Neural cell (in vitro differentiated cells): Measurements from ENCODE around the gene CNTNAP2. TPM values are rescaled to one million over a fixed set of nuclear protein-coding genes. Genes with fewer than 3 reads are reported as not detected.

ENCODE experiments used
- H2AFZ ChIP-seq: fragments of 200-600, 300-800 bp; sonication (generic), shearing (Covaris generic); 2 replicates; pipeline ENCODE4 v1.6.0; 2014; ENCODE audit warnings: low read depth, mild to moderate bottlenecking, antibody characterized with exemption, low read length, moderate library complexity
- H3F3A ChIP-seq: fragments of 200-600 bp; shearing (Covaris generic); 2 replicates; pipeline ENCODE4 v1.6.1; 2016; ENCODE audit warnings: mild to moderate bottlenecking, moderate library complexity, mixed read lengths, antibody characterized with exemption, low read length; ENCODE audit not compliant: insufficient read depth, poor library complexity, severe bottlenecking
- H3K27ac ChIP-seq: fragments of 200-600, 300-800 bp; sonication (generic), shearing (Covaris generic); 2 replicates; pipeline ENCODE4 v1.5.1; 2014; ENCODE audit warnings: mild to moderate bottlenecking, low read length, moderate library complexity
- H3K27me3 ChIP-seq: fragments of 300-800, 200-600 bp; sonication (generic), shearing (Covaris generic); 2 replicates; pipeline ENCODE4 v1.6.0; 2014; ENCODE audit warnings: mild to moderate bottlenecking, low read depth, low read length, moderate library complexity; ENCODE audit not compliant: insufficient read depth
- H3K36me3 ChIP-seq: fragments of 300-800, 200-600 bp; sonication (generic), shearing (Covaris generic); 2 replicates; pipeline ENCODE4 v1.5.1; 2014; ENCODE audit warnings: mild to moderate bottlenecking, antibody characterized with exemption, low read length, moderate library complexity; ENCODE audit not compliant: insufficient read depth
- H3K4me2 ChIP-seq: fragments of 300-800, 200-600 bp; sonication (generic), shearing (Covaris generic); 2 replicates; pipeline ENCODE4 v1.6.0; 2014; ENCODE audit warnings: mild to moderate bottlenecking, low read length
- H3K4me3 ChIP-seq: fragments of 300-800, 200-600 bp; sonication (generic), shearing (Covaris generic); 2 replicates; pipeline ENCODE4 v1.5.1; 2014; ENCODE audit warnings: mild to moderate bottlenecking, low read length, moderate library complexity
- H3K79me2 ChIP-seq: fragments of 200-600 bp; shearing (Covaris generic); replicated peaks from 2 replicates; pipeline ENCODE4 v1.6.0; 2014; ENCODE audit warnings: mild to moderate bottlenecking, low read length, moderate library complexity; ENCODE audit not compliant: insufficient read depth
- H3K9ac ChIP-seq: fragments of 300-800, 200-600 bp; sonication (generic), shearing (Covaris generic); 2 replicates; pipeline ENCODE4 v1.6.1; 2016; ENCODE audit warnings: mild to moderate bottlenecking, low read length, mixed read lengths
- H3K9me2 ChIP-seq: fragments of 200-600 bp; shearing (Covaris generic); 2 replicates; pipeline ENCODE4 v1.6.1; 2016; ENCODE audit warnings: mild to moderate bottlenecking, low read length, mixed read lengths; ENCODE audit not compliant: insufficient read depth
- H3K9me3 ChIP-seq: fragments of 200-600, 300-800 bp; sonication (generic), shearing (Covaris generic); 2 replicates; pipeline ENCODE4 v1.6.1; 2016; ENCODE audit warnings: mild to moderate bottlenecking, mixed run types, low read length, moderate library complexity, mixed read lengths
- H4K20me1 ChIP-seq: fragments of 200-600 bp; shearing (Covaris generic); 2 replicates; pipeline ENCODE4 v1.6.1; 2016; ENCODE audit warnings: mild to moderate bottlenecking, mixed run types; ENCODE audit not compliant: insufficient read depth
- CTCF ChIP-seq: fragments of 450-650 bp; IDR thresholded peaks from 2 replicates; pipeline ENCODE4 v1.5.1; 2014; ENCODE audit warnings: antibody characterized with exemption, mild to moderate bottlenecking, moderate library complexity; ENCODE audit not compliant: poor library complexity, severe bottlenecking
- EP300 ChIP-seq: fragments of 450-650 bp; conservative IDR thresholded peaks from 2 replicates; pipeline ENCODE4 v1.6.1; 2014; ENCODE audit warnings: antibody characterized with exemption, mild to moderate bottlenecking, moderate library complexity; ENCODE audit not compliant: poor library complexity, severe bottlenecking
- EZH2 ChIP-seq: fragments of 200-600, 300-800 bp; shearing (Covaris generic), sonication (generic); IDR thresholded peaks from 2 replicates; pipeline ENCODE4 v1.6.1; 2014; ENCODE audit warnings: antibody characterized with exemption, low read length, borderline replicate concordance, mild to moderate bottlenecking; ENCODE audit not compliant: insufficient read depth, poor library complexity, severe bottlenecking
- POLR2AphosphoS5 ChIP-seq: IDR thresholded peaks from 2 replicates; pipeline ENCODE4 v1.6.1; 2012
- REST ChIP-seq: IDR thresholded peaks from 2 replicates; pipeline ENCODE4 v1.6.1; 2012; ENCODE audit warnings: borderline replicate concordance
- polyA plus RNA-seq: library from polyadenylated mRNA; depleted of rRNA; stranded (reverse); fragments of >200 nt; gene quantifications from 2 replicates; pipeline ENCODE4 v1.2.3, GENCODE V29; 2014

The CNTNAP2 gene
- polyA plus RNA-seq, 1 donor from 2014 or later = 276 TPM

- Histone ChIP-seq H3K79me2 (no peaks in the 10 kb centered on the region), H4K20me1 (no peaks in the 10 kb centered on the region), H3K9me3 (no peaks in the 10 kb centered on the region), H3K4me2 (peak overlapping the region; percentile 43), H3K36me3 (no peaks in the 10 kb centered on the region), H3K4me3 (peak overlapping the region; percentile 34), H2AFZ (no peak overlapping the region), H3F3A (peaks cover 6% of the 10 kb centered on the region), H3K9ac (peak overlapping the region; percentile 32), H3K9me2 (no peaks in the 10 kb centered on the region), H3K27me3 (no peaks in the 10 kb centered on the region), H3K27ac (peak overlapping the region; percentile 85)
- TF ChIP-seq EP300 (peak; percentile 91), REST (peak; percentile 85), CTCF (no peak), POLR2AphosphoS5 (peak; percentile 84)
Observed at GRCh38 chr7:148290538-148290937, 2173.9 kb downstream of the CNTNAP2 start.

GRCh38 chr7:148291799-148292198, 2175.2 kb downstream of the CNTNAP2 start:
- Histone ChIP-seq H3K9me2 (no peaks in the 10 kb centered on the region), H4K20me1 (no peaks in the 10 kb centered on the region), H3K9ac (no peak overlapping the region), H3K4me3 (no peak overlapping the region), H3K27ac (peak overlapping the region; percentile 85), H2AFZ (no peak overlapping the region), H3K79me2 (no peaks in the 10 kb centered on the region), H3F3A (peaks cover 6% of the 10 kb centered on the region), H3K27me3 (no peaks in the 10 kb centered on the region), H3K4me2 (no peak overlapping the region), H3K9me3 (no peaks in the 10 kb centered on the region), H3K36me3 (no peaks in the 10 kb centered on the region)
- TF ChIP-seq CTCF (no peak), EZH2 (no peak), EP300 (no peak)
